Activated CD8-positive, alpha-beta T cell treated with anti-CD3 and anti-CD28 coated beads, Interleukin-2, amount 10 ng/mL, durations not matched to agents 7 days and 5 days (primary cell): Measurements from ENCODE around the gene SEPTIN2. TPM values are rescaled to one million over a fixed set of nuclear protein-coding genes. Genes with fewer than 3 reads are reported as not detected.
"Not testable (repeated sequence)": the region's sequence is repeated elsewhere in the genome, so short reads cannot be mapped to it uniquely, and the experiment has no call there.

ENCODE experiments used
- ATAC-seq: fragments of 150-1000 bp; cut with Tn5 transposase; one replicate; pipeline ENCODE4 v1.10.0; 2021; ENCODE audit warnings: moderate library complexity
- CTCF ChIA-PET: fragments of 350-600 bp; sonication (Branson Sonifier 250); formaldehyde crosslinking; loops from one replicate; lab custom pipeline; 2021; ENCODE audit warnings: antibody characterized with exemption; lab: Charles Lee
- POLR2A ChIA-PET: fragments of 350-600 bp; sonication (Branson Sonifier 250); formaldehyde crosslinking; loops from one replicate; lab custom pipeline; 2021; ENCODE audit warnings: antibody characterized with exemption; lab: Charles Lee
- DNase-seq: peaks from one replicate; pipeline ENCODE4 v3.0.0-alpha.2; 2020
- H3K27ac Mint-ChIP-seq: one replicate; pipeline ENCODE4 v1.8.0; 2021; ENCODE audit warnings: mild to moderate bottlenecking, mixed read lengths
- H3K27me3 Mint-ChIP-seq: one replicate; pipeline ENCODE4 v1.8.0; 2021; ENCODE audit warnings: low read depth, mixed read lengths
- H3K36me3 Mint-ChIP-seq: one replicate; pipeline ENCODE4 v1.8.0; 2021; ENCODE audit warnings: low read depth, mixed read lengths
- H3K4me1 Mint-ChIP-seq: one replicate; pipeline ENCODE4 v1.8.0; 2021; ENCODE audit warnings: low read depth, mixed read lengths
- H3K4me3 Mint-ChIP-seq: one replicate; pipeline ENCODE4 v1.8.0; 2021; ENCODE audit warnings: mild to moderate bottlenecking, mixed read lengths
- H3K9me3 Mint-ChIP-seq: one replicate; pipeline ENCODE4 v1.8.0; 2022; ENCODE audit warnings: mixed read lengths; ENCODE audit not compliant: insufficient read depth
- total RNA-seq, 2 experiments: library from RNA; stranded (reverse); gene quantifications; one replicate each; pipeline ENCODE4 v1.2.3, GENCODE V29; 2021

The SEPTIN2 gene
- total RNA-seq, 2 experiments from 2014 or later: 247 TPM

DNA sequence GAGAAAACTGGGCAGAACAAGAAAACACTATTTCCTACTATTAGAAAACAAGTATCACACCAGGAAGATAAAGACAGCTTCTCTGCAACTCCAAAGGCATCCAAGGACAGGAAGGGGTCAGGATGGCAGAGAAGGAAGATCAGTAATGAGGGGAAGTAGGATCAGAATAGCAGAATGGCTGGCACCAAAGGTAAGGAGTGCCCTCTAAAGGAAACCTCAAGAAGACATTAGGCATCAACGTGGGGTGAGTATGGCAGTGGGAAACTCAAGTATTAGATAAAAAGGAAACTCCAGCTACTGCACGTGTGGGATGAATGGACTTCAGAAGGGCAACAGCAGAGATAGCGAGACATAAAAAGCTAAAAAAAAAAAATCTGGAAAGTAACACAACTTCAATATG, 26.1 kb upstream of the SEPTIN2 start:
- no peak overlapping the region for H3K4me3 Mint-ChIP-seq
- no peaks in the 10 kb centered on the region for H3K9me3 Mint-ChIP-seq
- POLR2A ChIA-PET: no interaction called here
- no peak for DNase-seq
- CTCF ChIA-PET: interaction anchor here (1.1 to 1.4 kb wide), 3 partner anchors 12 to 212 kb away, joined by 3 read pairs; no protein-coding TSS in a partner anchor
- peaks cover 24% of the 10 kb centered on the region for H3K4me1 Mint-ChIP-seq
- no peak overlapping the region for H3K27ac Mint-ChIP-seq
- peaks cover 13% of the 10 kb centered on the region for H3K36me3 Mint-ChIP-seq
- no peaks in the 10 kb centered on the region for H3K27me3 Mint-ChIP-seq
- ATAC-seq: no peak

GRCh38 chr2:241291153-241291552, 24.6 kb upstream of the SEPTIN2 start:
- Mint-ChIP-seq H3K4me3 (no peak overlapping the region), H3K4me1 (peaks cover 21% of the 10 kb centered on the region), H3K36me3 (peaks cover 8% of the 10 kb centered on the region), H3K27me3 (no peaks in the 10 kb centered on the region), H3K9me3 (no peaks in the 10 kb centered on the region), H3K27ac (no peak overlapping the region)
- CTCF ChIA-PET: interaction anchor here (1.3 to 2.1 kb wide), 3 partner anchors 13 to 213 kb away, joined by 3 to 6 read pairs (median 3); partner anchors contain the start of genes HDLBP and SEPTIN2
- POLR2A ChIA-PET: no interaction called here
- DNase-seq (no peak), ATAC-seq (no peak)

- ChIA-PET POLR2A (interaction anchor here (0.6 kb wide), 1 partner anchor 37 kb away, joined by 3 read pairs; no protein-coding TSS in a partner anchor), CTCF (interaction anchor here (0.7 to 2.1 kb wide), 2 partner anchors 23 to 34 kb away, joined by 3 to 6 read pairs; partner anchors contain the start of genes HDLBP and SEPTIN2)
- H3K27ac Mint-ChIP-seq: no peak overlapping the region
- no peaks in the 10 kb centered on the region for H3K27me3 Mint-ChIP-seq
- peaks cover 21% of the 10 kb centered on the region for H3K4me1 Mint-ChIP-seq
- no peak for ATAC-seq
- no peak overlapping the region for H3K4me3 Mint-ChIP-seq
- H3K9me3 Mint-ChIP-seq: no peaks in the 10 kb centered on the region
- DNase-seq: no peak
- peaks cover 12% of the 10 kb centered on the region for H3K36me3 Mint-ChIP-seq
These were observed 23.7 kb upstream of the SEPTIN2 start for GRCh38 chr2:241291977-241292376.

DNA sequence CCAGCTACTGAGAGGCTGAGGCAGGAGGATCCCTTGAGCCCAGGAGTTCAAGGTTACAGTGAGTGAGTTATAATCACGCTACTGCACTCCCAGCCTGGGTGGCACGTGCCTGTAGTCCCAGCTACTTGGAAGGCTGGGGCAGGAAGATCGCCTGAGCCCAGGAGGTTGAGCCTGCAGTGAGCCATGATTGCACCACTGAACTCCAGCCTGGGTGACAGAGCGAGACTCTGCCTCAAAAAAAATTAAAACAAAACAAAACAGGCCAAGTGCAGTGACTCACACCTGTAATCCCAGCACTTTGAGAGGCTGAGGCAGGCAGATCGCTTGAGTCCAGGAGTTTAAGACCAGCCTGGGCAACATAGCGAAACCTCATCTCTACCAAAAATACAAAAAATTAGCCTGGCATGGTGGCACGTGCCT, 22.3 kb upstream of the SEPTIN2 start:
- DNase-seq, H3K9me3 Mint-ChIP-seq, POLR2A ChIA-PET, H3K27me3 Mint-ChIP-seq, H3K27ac Mint-ChIP-seq, ATAC-seq, H3K4me3 Mint-ChIP-seq: not testable (repeated sequence)
- Mint-ChIP-seq H3K4me1 (peaks cover 21% of the 10 kb centered on the region), H3K36me3 (peaks cover 15% of the 10 kb centered on the region)
- CTCF ChIA-PET: interaction anchor here (2.1 kb wide), 1 partner anchor 21 kb away, joined by 6 read pairs; the partner anchor contains the start of genes HDLBP and SEPTIN2

DNA sequence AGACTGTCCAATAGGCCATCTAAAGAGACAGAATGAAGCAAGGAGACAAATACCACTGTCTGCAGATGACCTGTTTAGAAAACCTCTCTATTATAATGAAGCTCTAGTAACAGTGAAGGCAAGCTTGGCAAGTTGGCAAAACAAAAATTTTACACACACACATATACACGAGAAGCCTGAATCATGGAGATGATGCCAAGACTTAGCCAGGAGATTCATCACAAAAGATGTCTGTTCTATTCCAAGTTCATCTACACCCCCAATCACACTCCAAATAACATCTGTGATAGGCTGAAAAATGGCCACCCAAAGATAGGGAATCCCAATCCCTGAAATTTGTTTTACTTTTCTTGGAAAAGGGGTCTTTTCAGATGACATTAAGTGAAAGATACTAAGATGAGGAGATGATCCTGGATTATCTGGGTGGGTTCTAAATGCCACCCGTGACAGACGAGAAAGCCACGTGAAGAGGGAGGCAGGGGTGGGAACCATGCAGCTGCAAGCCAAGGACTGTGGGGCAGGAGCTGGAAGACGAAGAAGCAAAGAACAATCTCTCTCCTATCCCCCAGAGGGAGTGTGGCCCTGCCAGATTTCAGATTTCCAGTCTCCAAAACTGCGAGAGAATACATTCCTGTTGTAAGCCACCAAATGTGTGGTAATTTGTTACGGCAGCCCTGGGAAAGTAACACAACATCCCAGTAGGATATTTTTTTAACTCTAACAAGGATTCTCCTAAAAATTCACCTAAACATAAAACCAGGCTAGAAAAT, 20.2 kb upstream of the SEPTIN2 start:
- POLR2A ChIA-PET: no interaction called here
- Mint-ChIP-seq H3K27me3 (no peaks in the 10 kb centered on the region), H3K9me3 (no peaks in the 10 kb centered on the region), H3K27ac (no peak overlapping the region), H3K36me3 (peaks cover 19% of the 10 kb centered on the region), H3K4me3 (no peak overlapping the region), H3K4me1 (peaks cover 39% of the 10 kb centered on the region)
- DNase-seq (no peak), ATAC-seq (no peak)
- CTCF ChIA-PET: no interaction called here

DNA sequence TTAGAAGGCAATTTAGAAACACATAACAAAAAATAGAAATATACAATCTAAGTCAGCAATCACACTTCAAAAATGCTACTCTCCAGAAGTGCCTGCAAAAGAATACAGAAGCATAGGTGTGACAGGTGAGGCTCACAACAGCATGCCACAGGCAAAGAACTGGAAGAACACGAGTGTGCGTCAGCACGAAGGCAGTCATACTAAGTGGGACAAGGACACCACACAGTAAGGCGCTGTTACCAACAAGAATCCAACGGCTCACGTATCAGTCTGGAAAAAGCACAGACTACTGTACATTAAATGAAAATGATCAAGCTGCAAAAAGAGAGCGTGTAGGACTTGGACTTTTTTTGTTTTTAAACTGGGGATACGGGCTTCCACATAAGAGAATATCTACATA, 19.0 kb upstream of the SEPTIN2 start:
- no peak for ATAC-seq
- ChIA-PET CTCF (no interaction called here), POLR2A (no interaction called here)
- H3K4me3 Mint-ChIP-seq: no peak overlapping the region
- DNase-seq: no peak
- peaks cover 34% of the 10 kb centered on the region for H3K4me1 Mint-ChIP-seq
- H3K36me3 Mint-ChIP-seq: peaks cover 19% of the 10 kb centered on the region
- H3K9me3 Mint-ChIP-seq: no peaks in the 10 kb centered on the region
- H3K27ac Mint-ChIP-seq: no peak overlapping the region
- H3K27me3 Mint-ChIP-seq: no peaks in the 10 kb centered on the region

- Mint-ChIP-seq H3K36me3 (peaks cover 19% of the 10 kb centered on the region), H3K4me1 (peaks cover 31% of the 10 kb centered on the region), H3K9me3 (no peaks in the 10 kb centered on the region), H3K27ac (peak overlapping the region; percentile 30), H3K27me3 (no peaks in the 10 kb centered on the region), H3K4me3 (peak overlapping the region; percentile 14)
- DNase-seq: no peak
- ChIA-PET POLR2A (interaction anchor here (1.1 to 1.7 kb wide), 2 partner anchors 16 to 29 kb away, joined by 3 to 11 read pairs; partner anchors contain the start of genes HDLBP and SEPTIN2), CTCF (interaction anchor here (1.0 to 2.1 kb wide), 3 partner anchors 15 to 21 kb away, joined by 3 to 6 read pairs (median 4); no protein-coding TSS in a partner anchor)
- peak; percentile 64 for ATAC-seq
These were observed 17.1 kb upstream of the SEPTIN2 start for GRCh38 chr2:241298673-241299072.

- H3K27ac Mint-ChIP-seq: no peak overlapping the region
- no peaks in the 10 kb centered on the region for H3K27me3 Mint-ChIP-seq
- CTCF ChIA-PET: no interaction called here
- no peaks in the 10 kb centered on the region for H3K9me3 Mint-ChIP-seq
- H3K4me1 Mint-ChIP-seq: peaks cover 37% of the 10 kb centered on the region
- ATAC-seq (peak; percentile 64), DNase-seq (peak; percentile 52)
- no peak overlapping the region for H3K4me3 Mint-ChIP-seq
- peaks cover 19% of the 10 kb centered on the region for H3K36me3 Mint-ChIP-seq
- POLR2A ChIA-PET: no interaction called here
These were observed 15.7 kb upstream of the SEPTIN2 start for GRCh38 chr2:241300000-241300399.

DNA sequence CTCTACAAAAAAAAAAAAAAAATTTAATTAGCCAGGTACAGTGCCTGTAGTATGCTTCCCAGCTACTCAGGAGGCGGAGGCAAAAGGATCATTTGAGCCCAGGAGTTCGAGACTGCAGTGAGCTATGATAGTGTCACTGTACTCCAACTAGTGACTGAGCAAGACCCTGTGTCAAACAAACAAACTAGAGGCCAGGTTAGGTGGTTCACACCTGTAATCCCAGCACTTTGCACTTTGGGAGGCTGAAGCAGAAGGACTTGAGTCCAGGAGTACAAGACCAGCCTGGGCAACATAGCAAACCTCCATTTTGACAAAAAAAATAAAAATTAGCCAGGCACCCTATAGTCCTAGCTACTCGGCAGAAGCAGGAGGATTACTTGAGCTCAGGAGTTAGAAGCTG, 13.6 kb upstream of the SEPTIN2 start:
- no peak overlapping the region for H3K4me3 Mint-ChIP-seq
- H3K4me1 Mint-ChIP-seq: peaks cover 48% of the 10 kb centered on the region
- ChIA-PET POLR2A (interaction anchor here (1.1 to 3.2 kb wide), 2 partner anchors 13 to 31 kb away, joined by 6 to 24 read pairs; partner anchors contain the start of genes HDLBP and SEPTIN2), CTCF (interaction anchor here (1.0 to 1.5 kb wide), 4 partner anchors 9 to 388 kb away, joined by 3 to 5 read pairs (median 4); no protein-coding TSS in a partner anchor)
- no peaks in the 10 kb centered on the region for H3K27me3 Mint-ChIP-seq
- no peak for DNase-seq
- H3K27ac Mint-ChIP-seq: no peak overlapping the region
- peaks cover 10% of the 10 kb centered on the region for H3K36me3 Mint-ChIP-seq
- no peaks in the 10 kb centered on the region for H3K9me3 Mint-ChIP-seq
- no peak for ATAC-seq

DNA sequence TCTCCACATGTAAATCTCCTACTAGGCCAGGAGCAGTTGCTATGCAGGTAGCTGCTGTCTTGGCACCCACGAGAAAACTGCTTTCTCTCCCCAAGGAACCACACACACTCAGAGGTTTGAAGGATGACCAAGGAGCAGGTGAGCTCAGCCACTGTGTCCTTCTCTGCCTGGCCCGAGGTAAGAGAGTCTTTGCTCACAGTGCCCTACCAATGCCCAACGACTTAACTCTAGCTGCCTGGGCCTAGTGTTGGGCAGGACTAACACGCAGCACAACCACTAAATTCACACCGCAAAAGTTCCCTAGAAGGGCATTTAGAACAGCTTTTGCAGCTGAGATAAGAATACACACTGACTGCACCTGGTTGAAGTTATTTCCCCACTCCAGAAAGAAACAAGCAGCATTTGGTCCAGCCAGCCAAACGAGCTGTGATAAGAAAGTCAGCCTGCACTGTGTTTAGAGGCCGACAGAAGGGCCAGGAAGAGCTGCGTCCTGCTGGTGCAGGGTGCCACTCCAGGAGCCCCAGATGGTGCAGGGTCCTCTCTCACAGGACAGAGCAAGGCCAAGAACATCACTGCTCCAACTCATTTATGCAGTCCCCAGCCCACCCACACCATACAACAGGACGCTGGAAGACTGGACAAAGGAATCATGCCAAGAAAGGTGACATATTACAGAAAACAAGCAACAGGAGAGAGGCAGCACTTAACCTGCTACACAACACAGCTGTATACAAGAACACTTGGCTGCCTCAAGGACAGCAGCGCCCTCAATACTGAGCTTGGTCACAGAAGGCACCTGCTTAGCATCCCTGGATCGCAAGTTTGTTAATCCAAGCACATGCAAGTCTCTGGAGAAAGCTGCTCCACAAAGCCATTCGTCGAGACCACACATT, 12.7 kb upstream of the SEPTIN2 start:
- H3K27me3 Mint-ChIP-seq: no peaks in the 10 kb centered on the region
- DNase-seq (no peak), ATAC-seq (no peak)
- H3K36me3 Mint-ChIP-seq: peaks cover 10% of the 10 kb centered on the region
- peaks cover 51% of the 10 kb centered on the region for H3K4me1 Mint-ChIP-seq
- no peak overlapping the region for H3K4me3 Mint-ChIP-seq
- H3K27ac Mint-ChIP-seq: no peak overlapping the region
- POLR2A ChIA-PET: interaction anchor here (1.1 to 3.2 kb wide), 2 partner anchors 12 to 32 kb away, joined by 6 to 24 read pairs; partner anchors contain the start of genes HDLBP and SEPTIN2
- H3K9me3 Mint-ChIP-seq: no peaks in the 10 kb centered on the region
- CTCF ChIA-PET: interaction anchor here (1.0 to 1.5 kb wide), 4 partner anchors 10 to 388 kb away, joined by 3 to 4 read pairs (median 4); no protein-coding TSS in a partner anchor

DNA sequence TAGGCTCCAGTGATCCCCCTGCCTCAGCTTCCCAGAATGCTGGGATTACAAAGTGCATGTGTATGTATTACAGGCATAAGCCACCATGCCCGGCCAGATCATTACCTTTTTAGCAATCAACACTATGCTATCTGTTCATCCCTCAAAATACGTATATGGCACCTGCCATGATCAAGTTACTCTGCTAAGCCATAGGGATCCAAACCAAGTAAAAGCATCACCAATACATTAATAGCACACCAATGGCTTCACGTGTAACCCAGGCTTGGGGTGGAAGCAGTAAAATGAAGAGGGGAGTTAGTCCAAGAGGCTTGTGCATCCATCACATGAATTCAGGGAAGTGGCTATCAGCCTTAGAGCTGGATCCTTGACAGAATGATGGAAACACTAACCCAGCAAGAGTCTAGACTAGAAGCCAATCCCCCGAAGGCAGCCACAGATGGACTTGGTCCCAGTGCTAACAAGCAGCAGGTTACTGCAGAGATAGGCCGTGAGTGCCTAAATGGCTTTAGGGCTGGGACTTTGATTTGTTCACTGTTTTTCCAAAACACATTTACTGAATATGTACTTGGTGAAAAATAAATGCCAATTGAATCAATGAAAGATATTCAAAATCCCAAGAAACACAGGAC, 11.6 kb upstream of the SEPTIN2 start:
- POLR2A ChIA-PET: interaction anchor here (1.3 to 3.2 kb wide), 2 partner anchors 11 kb away, joined by 6 to 24 read pairs; partner anchors contain the start of genes HDLBP and SEPTIN2
- Mint-ChIP-seq H3K27ac (no peak overlapping the region), H3K4me1 (peaks cover 53% of the 10 kb centered on the region)

More for the DNA sequence above, 11.6 kb upstream of the SEPTIN2 start:
- peaks cover 11% of the 10 kb centered on the region for H3K36me3 Mint-ChIP-seq
- CTCF ChIA-PET: interaction anchor here (1.0 to 1.5 kb wide), 2 partner anchors 18 to 21 kb away, joined by 3 to 4 read pairs; no protein-coding TSS in a partner anchor
- no peaks in the 10 kb centered on the region for H3K27me3 Mint-ChIP-seq
- H3K9me3 Mint-ChIP-seq: no peaks in the 10 kb centered on the region
- no peak overlapping the region for H3K4me3 Mint-ChIP-seq
- no peak for ATAC-seq
- DNase-seq: no peak
